Measurements from ENCODE around the gene AMZ1. TPM values are rescaled to one million over a fixed set of nuclear protein-coding genes. Genes with fewer than 3 reads are reported as not detected.
A peak's percentile ranks its signal among the peaks of the same experiment; 100 is the strongest.

AMZ1 gene
- total RNA-seq, 4 donors from 2014 or later, result 0.64 TPM; not detected in 3

- TF ChIP-seq POLR2AphosphoS5 (IDR thresholded peaks at IDR 0.05) (no peak), CTCF (IDR thresholded peaks at IDR 0.05) (no peak), POLR2A (IDR thresholded peaks at IDR 0.05) (no peak)
Observed at GRCh38 chr7:2680256-2680655, 7.7 kb upstream of the AMZ1 start.

GRCh38 chr7:2680792-2681490 lies 7.1 kb upstream of the AMZ1 start:
- Histone ChIP-seq H3K27ac (no peak overlapping the region), H3K36me3 (no peaks in the 10 kb centered on the region), H3K9me3 (no peaks in the 10 kb centered on the region), H3K4me1 (peaks cover 0 to 6% (median 0%) of the 10 kb centered on the region in 4 donors), H3K27me3 (peaks cover 51% of the 10 kb centered on the region), H3K4me3 (no peak overlapping the region)
- DNase-seq, result peak; percentile 85
- TF ChIP-seq CTCF (IDR thresholded peaks at IDR 0.05) (peak; percentile 59 to 77 (median 71)), EP300 (IDR thresholded peaks at IDR 0.05; ENCODE audit: low read depth) (no peak), POLR2A (IDR thresholded peaks at IDR 0.05) (no peak), POLR2AphosphoS5 (IDR thresholded peaks at IDR 0.05) (no peak)
- in situ Hi-C loops (cut with MboI; ENCODE audit: low pct_ligation_motif_present in 1 of 4, low pct_unique_long_range_greater_than_20kb in 1 of 4, low sequenced_read_pairs in 3 of 4), result loop anchor here in 3 of 4 donors (25.0 kb wide), 2 partner anchors 194 to 219 kb away; partner anchors contain the start of gene GRIFIN (in 1 of the 3)
- 31% methylated on average over 11 of the region's 27 CpGs; no CpG with 5 or more reads in 1 of the 2 donors for WGBS, 2 donors (ENCODE audit: low coverage in 1 of 2)
- intact Hi-C loops (cut with DNase I; ENCODE audit: low total_unique reads), result no loop called here

More at GRCh38 chr7:2680256-2680655, 7.7 kb upstream of the AMZ1 start:
- in situ Hi-C loops (cut with MboI; ENCODE audit: low pct_ligation_motif_present in 1 of 4, low pct_unique_long_range_greater_than_20kb in 1 of 4, low sequenced_read_pairs in 3 of 4) (loop anchor here in 3 of 4 donors (25.0 kb wide), 2 partner anchors 193 to 218 kb away; partner anchors contain the start of gene GRIFIN (in 1 of the 3)), intact Hi-C loops (cut with DNase I; ENCODE audit: low total_unique reads) (no loop called here)
- no peak for DNase-seq
- Histone ChIP-seq H3K4me1 (peaks cover 0 to 6% (median 0%) of the 10 kb centered on the region in 4 donors), H3K27ac (no peak overlapping the region), H3K36me3 (no peaks in the 10 kb centered on the region), H3K27me3 (peaks cover 45% of the 10 kb centered on the region), H3K9me3 (no peaks in the 10 kb centered on the region), H3K4me3 (no peak overlapping the region)
- 84% methylated on average over 12 of the region's 13 CpGs; no CpG with 5 or more reads in 1 of the 2 donors for WGBS, 2 donors (ENCODE audit: low coverage in 1 of 2)

GRCh38 chr7:2681929-2682799 lies 5.8 kb upstream of the AMZ1 start:
- H3K36me3 ChIP-seq, result no peaks in the 10 kb centered on the region
- no peaks in the 10 kb centered on the region for H3K9me3 ChIP-seq
- H3K4me1 ChIP-seq, result peaks cover 0 to 6% (median under 1%) of the 10 kb centered on the region in 4 donors
- 60 to 75% methylated on average over 2 to 26 of the region's 27 CpGs for WGBS, 2 donors (ENCODE audit: low coverage in 1 of 2)
- intact Hi-C loops (cut with DNase I; ENCODE audit: low total_unique reads), result no loop called here
- DNase-seq, result no peak
- H3K27ac ChIP-seq, result no peak overlapping the region
- in situ Hi-C loops (cut with MboI; ENCODE audit: low pct_ligation_motif_present in 1 of 4, low pct_unique_long_range_greater_than_20kb in 1 of 4, low sequenced_read_pairs in 3 of 4), result loop anchor here in 3 of 4 donors (25.0 kb wide), 2 partner anchors 195 to 220 kb away; partner anchors contain the start of gene GRIFIN (in 1 of the 3)
- H3K4me3 ChIP-seq, result no peak overlapping the region
- peaks cover 63% of the 10 kb centered on the region for H3K27me3 ChIP-seq
- no peak for TF ChIP-seq EP300 (IDR thresholded peaks at IDR 0.05; ENCODE audit: low read depth)
- no peak for TF ChIP-seq POLR2A (IDR thresholded peaks at IDR 0.05)
- no peak for TF ChIP-seq POLR2AphosphoS5 (IDR thresholded peaks at IDR 0.05)
- TF ChIP-seq CTCF (IDR thresholded peaks at IDR 0.05), result no peak

- H3K4me1 ChIP-seq, result peaks cover 0 to 18% (median 14%) of the 10 kb centered on the region in 4 donors
- no peak overlapping the region for H3K27ac ChIP-seq
- intact Hi-C loops (cut with DNase I; ENCODE audit: low total_unique reads) (no loop called here), in situ Hi-C loops (cut with MboI; ENCODE audit: low pct_ligation_motif_present in 1 of 4, low pct_unique_long_range_greater_than_20kb in 1 of 4, low sequenced_read_pairs in 3 of 4) (loop anchor here in 3 of 4 donors (25.0 kb wide), 2 partner anchors 197 to 222 kb away; partner anchors contain the start of gene GRIFIN (in 1 of the 3))
- H3K4me3 ChIP-seq, result no peak overlapping the region
- H3K9me3 ChIP-seq, result no peaks in the 10 kb centered on the region
- WGBS, 2 donors (ENCODE audit: low coverage in 1 of 2), result 82% methylated on average over 11 of the region's 11 CpGs; no CpG with 5 or more reads in 1 of the 2 donors
- no peaks in the 10 kb centered on the region for H3K36me3 ChIP-seq
- TF ChIP-seq POLR2AphosphoS5 (IDR thresholded peaks at IDR 0.05) (no peak), EP300 (IDR thresholded peaks at IDR 0.05; ENCODE audit: low read depth) (no peak), CTCF (IDR thresholded peaks at IDR 0.05) (no peak)
- peaks cover 77% of the 10 kb centered on the region for H3K27me3 ChIP-seq
- DNase-seq, result no peak
Observed at GRCh38 chr7:2684501-2684900, 3.5 kb upstream of the AMZ1 start.
